HG03520 (cell line): ENCODE data around the gene FHIT.

ENCODE experiments used
- ATAC-seq: cut with Tn5 transposase; IDR thresholded peaks from one replicate; pipeline ENCODE4 v1.9.1; 2021; ENCODE audit warnings: mild to moderate bottlenecking, moderate library complexity; ENCODE audit not compliant: unreplicated experiment

FHIT gene

DNA sequence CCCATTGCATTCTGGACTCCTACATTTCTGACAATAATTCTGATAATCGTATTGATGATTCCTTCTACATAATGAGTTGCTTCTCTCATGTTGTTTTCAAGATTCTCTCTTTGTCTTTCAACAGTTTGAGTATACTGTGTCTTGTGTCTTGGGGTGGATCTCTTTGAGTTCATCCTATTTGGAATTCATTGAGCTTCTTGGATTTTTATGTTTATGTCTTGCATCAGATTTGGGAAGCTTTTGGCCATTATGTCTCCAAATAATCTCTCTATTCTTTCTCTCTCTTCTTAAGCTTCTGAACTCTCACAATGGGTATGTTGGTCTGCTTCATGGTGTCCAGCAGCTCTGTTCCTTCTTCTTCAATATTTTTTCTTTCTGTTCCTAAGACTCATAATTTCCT lies 592.2 kb downstream of the FHIT start:
- ATAC-seq, result no peak

DNA sequence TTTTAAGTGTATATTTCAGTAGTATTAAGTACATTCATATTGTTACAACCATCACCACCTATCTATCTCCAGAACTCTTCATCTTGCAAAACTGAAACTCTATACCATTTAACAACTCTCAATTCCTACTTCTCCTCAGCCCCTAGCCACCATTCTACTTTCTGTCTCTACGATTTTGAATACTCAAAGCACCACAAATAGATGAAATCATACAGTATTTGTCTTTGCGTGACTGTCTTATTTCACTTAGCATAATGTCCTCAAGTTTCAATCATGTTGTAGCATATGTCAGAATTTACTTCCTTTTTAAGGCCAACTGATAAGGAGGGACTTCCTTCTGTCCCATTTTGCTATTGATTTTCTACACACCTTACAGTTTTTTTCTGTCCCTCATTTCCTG lies 593.3 kb downstream of the FHIT start:
- peak; percentile 89 for ATAC-seq

GRCh38 chr3:60652829-60653228 lies 598.4 kb downstream of the FHIT start:
- ATAC-seq, result peak; percentile 79

DNA sequence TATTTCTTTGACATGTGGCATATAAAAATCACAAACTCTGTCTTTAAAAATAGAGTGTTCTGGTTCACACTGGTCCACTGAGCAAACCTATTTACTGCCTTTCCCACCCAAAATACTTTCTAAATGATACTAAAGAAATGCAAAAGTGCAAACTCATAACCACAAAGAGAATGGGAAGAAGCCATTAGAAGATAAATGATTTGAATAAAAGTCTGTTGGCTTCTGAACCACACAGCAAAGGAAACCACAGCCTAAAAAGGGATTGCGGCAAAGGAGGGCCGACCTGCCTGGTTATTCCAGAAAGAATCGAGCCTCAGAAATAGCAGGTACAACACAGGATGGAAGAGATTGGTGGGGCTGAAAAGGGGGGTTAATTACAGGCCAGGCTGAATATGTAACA lies 599.5 kb downstream of the FHIT start:
- no peak for ATAC-seq

GRCh38 chr3:60650171-60650570 lies 601.1 kb downstream of the FHIT start:
- no peak for ATAC-seq

GRCh38 chr3:60645801-60646200 lies 605.5 kb downstream of the FHIT start:
- no peak for ATAC-seq

- no peak for ATAC-seq
These were observed 607.4 kb downstream of the FHIT start for GRCh38 chr3:60643831-60644230.

- ATAC-seq, result no peak
These were observed 609.9 kb downstream of the FHIT start for GRCh38 chr3:60641354-60641753.

- ATAC-seq, result no peak
These were observed 614.4 kb downstream of the FHIT start for GRCh38 chr3:60636846-60637245.

- no peak for ATAC-seq
These were observed 617.6 kb downstream of the FHIT start for GRCh38 chr3:60633644-60634043.

DNA sequence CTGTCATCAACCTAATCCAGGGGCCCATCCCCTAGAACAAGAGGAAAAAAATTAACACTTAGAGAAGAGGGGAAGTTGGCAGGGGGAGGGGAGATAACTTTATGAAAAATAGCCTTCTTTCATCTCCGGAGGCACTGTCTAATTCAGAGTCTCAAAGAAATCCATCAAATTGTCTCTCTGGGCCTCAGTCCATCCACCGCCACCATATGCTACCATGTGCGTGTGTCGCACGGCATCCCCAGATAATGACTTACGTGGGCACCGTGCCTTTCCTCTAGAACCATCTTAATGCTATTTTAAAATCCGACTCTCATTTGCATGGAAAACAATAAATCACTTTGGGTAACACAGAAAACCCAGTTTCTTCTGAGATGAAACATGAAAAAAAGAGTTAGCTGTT lies 619.7 kb downstream of the FHIT start:
- ATAC-seq, result no peak

GRCh38 chr3:60630953-60631352 lies 620.3 kb downstream of the FHIT start:
- no peak for ATAC-seq

DNA sequence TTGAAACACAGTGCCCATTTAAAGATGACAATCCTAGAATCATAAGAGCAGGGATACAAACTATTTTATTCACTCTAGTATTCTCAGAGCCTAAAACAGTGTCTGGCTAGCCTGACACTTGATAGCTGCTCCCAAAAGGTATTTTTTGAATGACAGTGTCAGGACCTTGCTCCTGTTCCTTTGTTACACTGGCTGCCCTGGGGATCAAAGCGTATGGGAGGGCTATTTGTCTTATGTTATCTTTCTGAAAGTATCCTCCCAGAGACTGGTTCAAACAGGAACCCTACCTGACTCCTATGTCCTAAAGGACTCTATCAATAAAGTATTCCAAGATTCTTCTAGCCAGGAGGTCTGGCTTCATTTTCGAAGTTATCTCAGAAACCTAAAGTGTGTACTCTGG lies 621.4 kb downstream of the FHIT start:
- no peak for ATAC-seq

DNA sequence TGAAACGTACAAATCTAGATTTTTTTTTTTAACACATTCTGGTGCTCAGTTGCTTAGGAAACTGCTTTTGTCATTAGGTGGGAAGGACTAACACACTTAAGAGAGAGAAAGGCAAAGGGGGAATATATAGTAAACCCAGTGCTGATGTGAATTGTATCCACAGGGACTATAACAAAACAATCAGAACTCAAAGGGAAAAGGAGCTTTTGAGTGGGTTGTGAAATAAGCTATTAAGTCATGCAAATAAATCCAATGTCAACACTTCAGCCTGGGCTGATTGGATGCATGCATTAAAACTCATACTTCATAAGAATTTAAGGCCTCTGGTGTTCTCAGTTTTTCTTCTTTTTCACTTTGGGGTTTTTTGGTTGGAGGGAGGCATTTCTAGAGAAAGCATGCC lies 628.9 kb downstream of the FHIT start:
- ATAC-seq, result no peak

DNA sequence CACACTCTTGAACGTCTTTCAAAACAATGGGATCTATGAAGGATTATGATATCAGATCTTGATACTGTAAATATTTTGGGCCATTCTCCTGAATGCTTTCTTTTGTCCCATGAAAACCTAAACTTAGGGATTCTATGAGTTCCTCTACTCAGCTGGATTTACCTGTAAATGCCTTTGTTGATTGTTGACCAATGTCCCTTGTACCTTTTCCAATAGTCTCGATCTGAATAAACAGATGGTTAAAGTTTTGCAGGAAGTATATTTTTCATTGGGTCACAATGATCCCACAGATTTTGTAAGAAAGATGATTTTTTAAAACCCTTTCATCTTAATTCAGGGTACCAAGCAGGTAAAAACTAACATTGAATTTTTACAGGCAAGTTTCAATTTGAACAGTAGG lies 634.1 kb downstream of the FHIT start:
- no peak for ATAC-seq

GRCh38 chr3:60613769-60614303 lies 637.4 kb downstream of the FHIT start:
- no peak for ATAC-seq

DNA sequence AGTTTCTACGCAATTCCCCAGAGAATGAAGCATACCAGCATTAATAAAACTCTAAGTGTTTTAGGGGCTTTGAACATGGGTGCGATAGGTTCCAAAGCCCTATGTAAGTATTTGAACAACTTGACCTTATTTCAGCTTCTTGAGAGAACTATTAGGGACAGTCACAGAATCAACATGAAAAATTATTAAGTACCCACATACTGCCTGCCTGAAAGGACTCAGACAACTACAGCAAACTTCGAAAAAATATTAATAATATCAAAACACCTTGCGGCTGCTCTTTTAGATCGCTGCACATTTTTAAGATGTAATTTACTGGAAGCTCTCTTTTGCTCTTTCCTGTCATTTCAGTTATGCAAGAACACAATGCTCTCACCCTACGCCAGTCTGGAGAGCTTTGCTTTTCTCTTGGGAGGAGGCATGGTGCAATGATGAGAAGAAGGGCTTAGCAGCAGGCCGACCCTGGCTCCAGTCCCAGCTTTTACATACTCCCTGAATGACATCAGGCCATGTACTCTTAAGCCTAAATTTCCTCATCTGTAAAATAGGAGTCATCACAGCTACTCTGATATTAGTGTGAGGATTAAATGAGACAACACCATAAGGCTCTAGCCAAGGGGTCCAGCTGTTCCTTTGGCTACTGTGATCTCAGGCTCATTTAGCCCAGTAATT lies 640.7 kb downstream of the FHIT start:
- ATAC-seq, result no peak

- ATAC-seq, result no peak
These were observed 641.8 kb downstream of the FHIT start for GRCh38 chr3:60609446-60609845.

DNA sequence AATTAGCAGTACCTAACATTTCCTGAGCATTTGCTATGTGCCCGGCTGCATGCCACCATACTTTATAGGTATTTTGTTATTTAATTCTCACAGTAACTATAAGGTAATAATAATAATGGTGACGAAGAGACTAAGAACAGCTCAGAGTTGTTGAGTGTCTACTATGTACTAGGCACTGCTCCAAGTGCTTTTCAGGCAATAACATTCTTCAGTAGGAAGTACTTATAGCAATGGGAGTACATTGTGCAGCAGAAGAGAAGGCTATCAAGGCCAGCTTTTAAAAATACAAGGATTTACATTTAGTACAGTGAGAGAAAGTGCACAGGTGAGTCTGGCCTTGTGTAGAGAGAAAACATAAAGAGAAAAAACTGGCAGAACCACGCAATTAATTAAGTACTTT lies 647.4 kb downstream of the FHIT start:
- ATAC-seq, result no peak

DNA sequence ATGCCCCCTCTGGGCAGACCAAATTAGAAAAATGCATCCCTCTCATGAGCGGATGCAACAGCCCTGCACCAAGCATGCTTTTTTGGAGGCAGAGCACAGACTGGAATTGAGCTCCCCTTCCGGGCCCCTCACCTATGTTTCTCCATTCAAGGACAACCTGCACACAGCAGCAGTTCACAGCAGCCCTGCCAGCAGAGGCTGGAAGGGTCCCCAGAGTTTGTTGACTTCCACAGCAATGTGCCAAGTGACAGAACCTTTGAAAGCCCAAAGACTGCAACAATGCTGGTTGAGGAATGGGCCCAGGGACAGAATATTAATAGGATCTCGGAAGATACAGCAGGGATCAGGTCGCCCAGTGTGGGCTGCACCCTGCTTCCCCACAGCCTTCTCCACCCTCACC lies 650.4 kb downstream of the FHIT start:
- ATAC-seq, result no peak

GRCh38 chr3:60599586-60599985 lies 651.7 kb downstream of the FHIT start:
- ATAC-seq, result no peak

- ATAC-seq, result no peak
These were observed 652.6 kb downstream of the FHIT start for GRCh38 chr3:60598671-60599070.

DNA sequence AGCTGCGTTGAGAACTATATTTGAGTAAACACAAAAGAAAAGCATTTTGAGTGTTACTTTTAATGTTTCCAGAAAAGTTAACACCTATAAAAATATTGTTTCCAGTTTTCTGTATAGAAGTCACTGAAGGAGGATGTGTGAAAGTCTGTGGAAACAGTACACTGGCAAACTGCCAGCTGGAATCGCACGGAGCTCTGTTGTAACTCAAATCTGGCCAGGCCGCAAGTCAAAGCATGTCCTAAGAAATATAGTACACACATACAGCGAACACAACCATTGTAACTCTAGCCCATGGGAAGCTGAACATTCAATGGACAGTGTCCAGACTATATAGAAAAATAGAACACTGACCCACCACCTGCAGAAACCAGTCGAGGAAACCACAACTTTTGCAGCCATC lies 657.2 kb downstream of the FHIT start:
- no peak for ATAC-seq
